K562 (cell line): ENCODE measurements around the gene PCCA. TPM values are rescaled to one million over a fixed set of nuclear protein-coding genes. Genes with fewer than 3 reads are reported as not detected.

Experiments
- BCLAF1 ChIP-seq, 2 experiments: fragments of 450-650 bp in 1 of 2; IDR thresholded peaks; 2 replicates each; pipeline ENCODE4 v1.6.1; 2011 to 2017; ENCODE audit warnings: low read depth in 2 of 2, antibody characterized with exemption in 1 of 2, borderline replicate concordance in 1 of 2, low read length in 1 of 2, mild to moderate bottlenecking in 1 of 2, mixed read lengths in 1 of 2; ENCODE audit not compliant: control insufficient read depth in 1 of 2
- GABPB2 ChIP-seq: fragments of 250-450 bp; sonication (Bioruptor Pico); conservative IDR thresholded peaks from 2 replicates; pipeline ENCODE4 v1.5.1; 2021; ENCODE audit warnings: mild to moderate bottlenecking
- NR2C1 ChIP-seq, 2 experiments: fragments of 450-650 bp; IDR thresholded peaks; 2 replicates each; pipeline ENCODE4 v1.6.1; 2017; ENCODE audit warnings: mild to moderate bottlenecking in 2 of 2, antibody characterized with exemption in 1 of 2, inconsistent platforms in 1 of 2, missing compliant biosample characterization in 1 of 2, missing genetic modification characterization in 1 of 2
- SAP30 ChIP-seq: fragments of 200-600 bp; sonication (generic); IDR thresholded peaks from 2 replicates; pipeline ENCODE4 v1.6.1; 2012; ENCODE audit warnings: borderline replicate concordance, low read depth, mild to moderate bottlenecking, moderate library complexity, low read length, control low read depth, inconsistent platforms; ENCODE audit not compliant: insufficient read depth, poor library complexity, severe bottlenecking
- TCF7 ChIP-seq: sonication (generic); IDR thresholded peaks from 2 replicates; pipeline ENCODE4 v1.6.1; 2016; ENCODE audit warnings: antibody characterized with exemption, borderline replicate concordance
- ZNF311 ChIP-seq: fragments of 250-450 bp; sonication (Bioruptor Pico); IDR thresholded peaks from 2 replicates; pipeline ENCODE4 v1.4.0; 2020; ENCODE audit warnings: mild to moderate bottlenecking, moderate library complexity
- polyA plus RNA-seq, 8 experiments: library from polyadenylated mRNA; depleted of rRNA in 4 of 8; stranded (reverse) in 5 of 8; unstranded in 3 of 8; fragments of >200 nt; fragmentation: Nextera tagmentation in 2 of 8; fragmentation: Illumina TruSeq in 1 of 8; extraction: Ambion mirVana in 2 of 8; extraction: Trizol in 1 of 8; gene quantifications; 2 replicates each; pipeline versions ENCODE4 v1.2.1 to v1.2.3, GENCODE V29; 2011 to 2014; ENCODE audit warnings: inconsistent platforms in 1 of 8, missing spikeins in 1 of 8
- total RNA-seq, 7 experiments: library from RNA; depleted of rRNA in 6 of 7; stranded (reverse); fragments of >200 nt in 6 of 7; fragmentation: Illumina TruSeq in 2 of 7; extraction: Trizol in 2 of 7; gene quantifications; 2 replicates each; pipeline versions ENCODE4 v1.2.1 to v1.2.3, GENCODE V29; 2011 to 2021; ENCODE audit warnings: low replicate concordance in 1 of 7
- TF ChIP-seq, protein P1 (sequence below): sonication (generic); formaldehyde crosslinking; IDR thresholded peaks from 2 replicates; pipeline ENCODE4 v1.8.0; 2022; ENCODE audit warnings: missing genetic modification reagents, mild to moderate bottlenecking, borderline replicate concordance
- TF ChIP-seq, protein P2 (sequence below): fragments of 250-450 bp; sonication (Bioruptor Pico); IDR thresholded peaks from 2 replicates; pipeline ENCODE4 v1.8.0; 2022; ENCODE audit warnings: moderate library complexity, mild to moderate bottlenecking, inconsistent platforms

The PCCA gene
- total and polyA plus RNA-seq, 9 of the 15 experiments (the other 6 are each of a cell fraction or from before 2014, with no cell fraction given) = 5.2 to 14.1 (median 9.7) TPM

DNA sequence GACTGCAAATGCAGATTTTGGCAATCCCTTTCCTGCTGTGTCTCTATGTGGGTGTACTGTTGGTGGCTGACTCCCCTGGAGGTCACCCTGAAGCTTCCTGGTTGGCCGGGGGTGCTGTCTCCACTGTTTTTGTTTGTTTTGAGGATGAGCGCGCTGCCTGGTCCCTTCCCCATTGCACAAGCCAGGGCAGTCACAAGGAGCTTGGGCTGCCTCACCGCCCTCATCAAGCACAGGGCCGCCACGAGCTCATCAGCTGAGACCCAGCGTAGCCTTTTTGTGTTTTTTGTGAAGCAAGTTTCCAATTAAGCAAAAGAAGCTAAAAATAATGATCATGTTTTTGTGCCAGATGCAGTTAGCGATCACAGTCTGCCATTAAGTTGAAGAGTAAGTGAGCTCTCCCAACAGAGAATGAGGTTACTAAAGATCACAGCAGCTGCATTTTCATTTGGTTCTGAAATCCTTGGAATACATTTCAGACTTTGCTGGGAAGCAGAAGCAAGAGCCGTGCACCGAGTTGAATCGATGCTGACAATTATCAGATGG, 441.8 kb downstream of the PCCA start (continued):
- TF ChIP-seq, protein P1, sequence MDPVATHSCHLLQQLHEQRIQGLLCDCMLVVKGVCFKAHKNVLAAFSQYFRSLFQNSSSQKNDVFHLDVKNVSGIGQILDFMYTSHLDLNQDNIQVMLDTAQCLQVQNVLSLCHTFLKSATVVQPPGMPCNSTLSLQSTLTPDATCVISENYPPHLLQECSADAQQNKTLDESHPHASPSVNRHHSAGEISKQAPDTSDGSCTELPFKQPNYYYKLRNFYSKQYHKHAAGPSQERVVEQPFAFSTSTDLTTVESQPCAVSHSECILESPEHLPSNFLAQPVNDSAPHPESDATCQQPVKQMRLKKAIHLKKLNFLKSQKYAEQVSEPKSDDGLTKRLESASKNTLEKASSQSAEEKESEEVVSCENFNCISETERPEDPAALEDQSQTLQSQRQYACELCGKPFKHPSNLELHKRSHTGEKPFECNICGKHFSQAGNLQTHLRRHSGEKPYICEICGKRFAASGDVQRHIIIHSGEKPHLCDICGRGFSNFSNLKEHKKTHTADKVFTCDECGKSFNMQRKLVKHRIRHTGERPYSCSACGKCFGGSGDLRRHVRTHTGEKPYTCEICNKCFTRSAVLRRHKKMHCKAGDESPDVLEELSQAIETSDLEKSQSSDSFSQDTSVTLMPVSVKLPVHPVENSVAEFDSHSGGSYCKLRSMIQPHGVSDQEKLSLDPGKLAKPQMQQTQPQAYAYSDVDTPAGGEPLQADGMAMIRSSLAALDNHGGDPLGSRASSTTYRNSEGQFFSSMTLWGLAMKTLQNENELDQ (CRISPR knock-in tag) = no peak
- TF ChIP-seq, protein P2, sequence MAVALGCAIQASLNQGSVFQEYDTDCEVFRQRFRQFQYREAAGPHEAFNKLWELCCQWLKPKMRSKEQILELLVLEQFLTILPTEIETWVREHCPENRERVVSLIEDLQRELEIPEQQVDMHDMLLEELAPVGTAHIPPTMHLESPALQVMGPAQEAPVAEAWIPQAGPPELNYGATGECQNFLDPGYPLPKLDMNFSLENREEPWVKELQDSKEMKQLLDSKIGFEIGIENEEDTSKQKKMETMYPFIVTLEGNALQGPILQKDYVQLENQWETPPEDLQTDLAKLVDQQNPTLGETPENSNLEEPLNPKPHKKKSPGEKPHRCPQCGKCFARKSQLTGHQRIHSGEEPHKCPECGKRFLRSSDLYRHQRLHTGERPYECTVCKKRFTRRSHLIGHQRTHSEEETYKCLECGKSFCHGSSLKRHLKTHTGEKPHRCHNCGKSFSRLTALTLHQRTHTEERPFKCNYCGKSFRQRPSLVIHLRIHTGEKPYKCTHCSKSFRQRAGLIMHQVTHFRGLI (CRISPR knock-in tag) = no peak
- no peak for TF ChIP-seq TCF7
- no peak for TF ChIP-seq ZNF311 (CRISPR knock-in tag)
- no peak for TF ChIP-seq BCLAF1 (IDR thresholded peaks at IDR 0.05; ENCODE audit: borderline replicate concordance in 1 of 2, control insufficient read depth in 1 of 2, low read depth in 2 of 2, low read length in 1 of 2)
- TF ChIP-seq GABPB2 (CRISPR knock-in tag) = no peak
- TF ChIP-seq SAP30 = no peak
- no peak for TF ChIP-seq NR2C1 (IDR thresholded peaks at IDR 0.05)
- no peak for TF ChIP-seq NR2C1 (tag; IDR thresholded peaks at IDR 0.05)
